Loucy (cell line): Measurements from ENCODE around the gene RPL23.
A peak's percentile ranks its signal among the peaks of the same experiment; 100 is the strongest.

Experiments
- H2AFZ ChIP-seq: fragments of 200-600 bp; sonication (generic); 2 replicates; pipeline ENCODE4 v1.6.0; 2016; ENCODE audit warnings: antibody characterized with exemption, mild to moderate bottlenecking, low read length, moderate library complexity
- H3F3A ChIP-seq: fragments of 200-600 bp; 2 replicates; pipeline ENCODE4 v1.6.0; 2016; ENCODE audit warnings: antibody characterized with exemption, low read depth, mild to moderate bottlenecking
- H3K27me3 ChIP-seq: fragments of 200-600 bp; sonication (generic); 2 replicates; pipeline ENCODE4 v1.6.1; 2014; ENCODE audit warnings: low read length, mild to moderate bottlenecking; ENCODE audit not compliant: insufficient read depth, poor library complexity, severe bottlenecking
- H3K36me3 ChIP-seq: fragments of 200-600 bp; sonication (generic); 2 replicates; pipeline ENCODE4 v1.6.1; 2016; ENCODE audit warnings: low read length; ENCODE audit not compliant: insufficient read depth
- H3K4me1 ChIP-seq: fragments of 200-600 bp; sonication (generic); 2 replicates; pipeline ENCODE4 v1.5.1; 2014; ENCODE audit warnings: low read length, mild to moderate bottlenecking; ENCODE audit not compliant: insufficient read depth, poor library complexity, severe bottlenecking
- H3K4me2 ChIP-seq: fragments of 200-600 bp; sonication (generic); 2 replicates; pipeline ENCODE4 v1.6.0; 2014; ENCODE audit warnings: antibody characterized with exemption, low read length, low read depth, mild to moderate bottlenecking; ENCODE audit not compliant: poor library complexity, severe bottlenecking
- H3K4me3 ChIP-seq: fragments of 200-600 bp; sonication (generic); 2 replicates; pipeline ENCODE4 v1.5.1; 2014; ENCODE audit warnings: low read length, mild to moderate bottlenecking, mixed read lengths; ENCODE audit not compliant: poor library complexity, severe bottlenecking
- H3K79me2 ChIP-seq: fragments of 200-600 bp; sonication (generic); 2 replicates; pipeline ENCODE4 v1.6.1; 2014; ENCODE audit warnings: low read length; ENCODE audit not compliant: insufficient read depth
- H3K9ac ChIP-seq: fragments of 200-600 bp; sonication (generic); 2 replicates; pipeline ENCODE4 v1.6.0; 2014; ENCODE audit warnings: mild to moderate bottlenecking, low read depth, low read length, moderate library complexity; ENCODE audit not compliant: poor library complexity, severe bottlenecking
- H3K9me2 ChIP-seq: fragments of 200-600 bp; sonication (generic); replicated peaks from 2 replicates; pipeline ENCODE4 v1.6.1; 2016; ENCODE audit warnings: low read depth, low read length, mixed read lengths
- H3K9me3 ChIP-seq: fragments of 200-600 bp; sonication (generic); 2 replicates; pipeline ENCODE4 v1.6.1; 2014; ENCODE audit warnings: mild to moderate bottlenecking, antibody characterized with exemption, low read length, low read depth; ENCODE audit not compliant: insufficient read depth
- H4K20me1 ChIP-seq: fragments of 200-600 bp; sonication (generic); 2 replicates; pipeline ENCODE4 v1.6.0; 2014; ENCODE audit warnings: antibody characterized with exemption, low read length, mild to moderate bottlenecking; ENCODE audit not compliant: insufficient read depth, poor library complexity, severe bottlenecking
- CTCF ChIP-seq: fragments of 200-600 bp; sonication (generic); conservative IDR thresholded peaks from 2 replicates; pipeline ENCODE4 v1.5.1; 2014; ENCODE audit warnings: mild to moderate bottlenecking, antibody characterized with exemption, low read length
- EZH2phosphoT487 ChIP-seq: fragments of 200-600 bp; IDR thresholded peaks from 2 replicates; pipeline ENCODE4 v1.6.1; 2018; ENCODE audit warnings: antibody characterized with exemption, mild to moderate bottlenecking, moderate library complexity, borderline replicate concordance

Gene RPL23

GRCh38 chr17:38867179-38867967 lies 13.9 kb upstream of the RPL23 start:
- Histone ChIP-seq H3K4me2 (peak overlapping the region; percentile 91), H3K9me3 (no peaks in the 10 kb centered on the region), H3K27me3 (no peaks in the 10 kb centered on the region), H3K4me3 (peak overlapping the region; percentile 88), H3K4me1 (peaks cover 7% of the 10 kb centered on the region), H3K79me2 (peaks cover 23% of the 10 kb centered on the region), H3K9ac (peak overlapping the region; percentile 97), H3K9me2 (no peaks in the 10 kb centered on the region), H2AFZ (peak overlapping the region; percentile 85), H4K20me1 (peaks cover 13% of the 10 kb centered on the region), H3F3A (no peaks in the 10 kb centered on the region; the same call in 1 of the 2 replicates), H3K36me3 (no peaks in the 10 kb centered on the region)
- TF ChIP-seq CTCF (peak; percentile 42), EZH2phosphoT487 (no peak)

- Histone ChIP-seq H3K9ac (no peak overlapping the region), H3K4me1 (no peaks in the 10 kb centered on the region), H3K79me2 (no peaks in the 10 kb centered on the region), H3K4me3 (no peak overlapping the region), H3K4me2 (no peak overlapping the region), H3K9me2 (no peaks in the 10 kb centered on the region), H3F3A (no peaks in the 10 kb centered on the region; the same call in 1 of the 2 replicates), H3K36me3 (no peaks in the 10 kb centered on the region), H4K20me1 (no peaks in the 10 kb centered on the region), H3K27me3 (no peaks in the 10 kb centered on the region), H2AFZ (no peak overlapping the region), H3K9me3 (no peaks in the 10 kb centered on the region)
- TF ChIP-seq CTCF (peak; percentile 19; the same call in 1 of the 2 replicates), EZH2phosphoT487 (no peak)
These were observed 11.3 kb upstream of the RPL23 start for GRCh38 chr17:38864636-38865398.

GRCh38 chr17:38861399-38861843 lies 7.9 kb upstream of the RPL23 start:
- no peaks in the 10 kb centered on the region for H3K4me1 ChIP-seq
- H3K4me3 ChIP-seq = no peak overlapping the region
- no peaks in the 10 kb centered on the region for H3K79me2 ChIP-seq
- H2AFZ ChIP-seq = no peak overlapping the region
- TF ChIP-seq EZH2phosphoT487 (no peak), CTCF (no peak)
- no peak overlapping the region for H3K9ac ChIP-seq
- H4K20me1 ChIP-seq = no peaks in the 10 kb centered on the region
- no peaks in the 10 kb centered on the region for H3F3A ChIP-seq
- H3K4me2 ChIP-seq = no peak overlapping the region
- H3K9me3 ChIP-seq = no peaks in the 10 kb centered on the region
- no peaks in the 10 kb centered on the region for H3K36me3 ChIP-seq
- H3K9me2 ChIP-seq = no peaks in the 10 kb centered on the region
- H3K27me3 ChIP-seq = no peaks in the 10 kb centered on the region
